Right ventricle myocardium inferior (tissue), 1 donor: ENCODE results near the gene CDH2. TPM values are rescaled to one million over a fixed set of nuclear protein-coding genes. Genes with fewer than 3 reads are reported as not detected.

Experiments
- ATAC-seq: fragments of 200-7000 bp; cut with Tn5 transposase; one replicate; pipeline ENCODE4 v1.9.1; 2020; ENCODE audit warnings: mild to moderate bottlenecking, moderate library complexity
- DNase-seq: peaks from one replicate; pipeline ENCODE4 v3.0.0; 2021; ENCODE audit errors: missing footprints
- intact Hi-C: fragments of 100-400 bp; cut with DNase I; formaldehyde crosslinking; loops from one replicate; pipeline ENCODE4 v1.11.0; 2022
- total RNA-seq: library from RNA; stranded (reverse); fragmentation: NEBNext Ultra II Directional; extraction: Animal tissue kit (Norgen Biotek cat#: 25700); gene quantifications from one replicate; pipeline ENCODE4 v1.2.1, GENCODE V29; 2021
- donor health status: DM: no; HTN: yes; CAD: no; lungs with severe emphysema.

The CDH2 gene
- total RNA-seq, 1 donor from 2014 or later: 293 TPM

- ATAC-seq: no peak
- no peak for DNase-seq
- intact Hi-C loops: no loop called here
Observed at GRCh38 chr18:27985832-27986231, 191.1 kb downstream of the CDH2 start.

- ATAC-seq (no peak), DNase-seq (no peak)
- intact Hi-C loops: no loop called here
Observed at GRCh38 chr18:27983780-27984179, 193.2 kb downstream of the CDH2 start.

- intact Hi-C loops: no loop called here
- DNase-seq: no peak
- peak; percentile 27 for ATAC-seq
Observed at GRCh38 chr18:27976806-27977408, 200.0 kb downstream of the CDH2 start.

- intact Hi-C loops: no loop called here
- DNase-seq (no peak), ATAC-seq (no peak)
Observed at GRCh38 chr18:27970321-27970720, 206.6 kb downstream of the CDH2 start.

GRCh38 chr18:27969206-27969605 is 207.7 kb downstream of the CDH2 start:
- intact Hi-C loops: loop anchor here (10.0 kb wide), 2 partner anchors 104 to 184 kb away; no protein-coding TSS in a partner anchor
- no peak for ATAC-seq
- no peak for DNase-seq

- DNase-seq (no peak), ATAC-seq (no peak)
- intact Hi-C loops: loop anchor here (10.0 kb wide), 2 partner anchors 103 to 183 kb away; no protein-coding TSS in a partner anchor
Observed at GRCh38 chr18:27967913-27968824, 208.8 kb downstream of the CDH2 start.

GRCh38 chr18:27966881-27967280 is 210.0 kb downstream of the CDH2 start:
- intact Hi-C loops: loop anchor here (10.0 kb wide), 2 partner anchors 102 to 182 kb away; no protein-coding TSS in a partner anchor
- no peak for ATAC-seq
- no peak for DNase-seq

- ATAC-seq: no peak
- DNase-seq: no peak
- intact Hi-C loops: loop anchor here (10.0 kb wide), 2 partner anchors 100 to 180 kb away; no protein-coding TSS in a partner anchor
Observed at GRCh38 chr18:27964811-27965210, 212.1 kb downstream of the CDH2 start.

- DNase-seq (no peak), ATAC-seq (no peak)
- intact Hi-C loops: no loop called here
Observed at GRCh38 chr18:27959101-27959500, 217.8 kb downstream of the CDH2 start.

GRCh38 chr18:27956001-27956640 is 220.8 kb downstream of the CDH2 start:
- ATAC-seq (no peak), DNase-seq (no peak)
- intact Hi-C loops: no loop called here

GRCh38 chr18:27954226-27954625 is 222.7 kb downstream of the CDH2 start:
- intact Hi-C loops: no loop called here
- DNase-seq (no peak), ATAC-seq (no peak)

GRCh38 chr18:27952741-27953140 is 224.2 kb downstream of the CDH2 start:
- DNase-seq (no peak), ATAC-seq (no peak)
- intact Hi-C loops: no loop called here

GRCh38 chr18:27950648-27951228 is 226.2 kb downstream of the CDH2 start:
- ATAC-seq (no peak), DNase-seq (no peak)
- intact Hi-C loops: no loop called here

- ATAC-seq: no peak
- intact Hi-C loops: no loop called here
- no peak for DNase-seq
Observed at GRCh38 chr18:27948986-27949385, 227.9 kb downstream of the CDH2 start.

- ATAC-seq: no peak
Observed at GRCh38 chr18:27942706-27943105, 234.2 kb downstream of the CDH2 start.

GRCh38 chr18:27931535-27931934 is 245.4 kb downstream of the CDH2 start:
- intact Hi-C loops: no loop called here
- no peak for DNase-seq

More at GRCh38 chr18:27942706-27943105, 234.2 kb downstream of the CDH2 start:
- intact Hi-C loops: no loop called here
- DNase-seq: no peak

GRCh38 chr18:27922780-27923179 is 254.2 kb downstream of the CDH2 start:
- intact Hi-C loops: no loop called here
- ATAC-seq (no peak), DNase-seq (no peak)

More at GRCh38 chr18:27931535-27931934, 245.4 kb downstream of the CDH2 start:
- no peak for ATAC-seq

GRCh38 chr18:27921904-27922751 is 254.8 kb downstream of the CDH2 start:
- ATAC-seq: no peak
- intact Hi-C loops: no loop called here
- no peak for DNase-seq
